RWPE1 (cell line): ENCODE results near the gene EGFLAM.
A peak's percentile ranks its signal among the peaks of the same experiment; 100 is the strongest.

ENCODE experiments used
- CTCF ChIA-PET: fragments of 350-600 bp; sonication (Branson Sonifier 250); formaldehyde crosslinking; extraction: SDS; loops from one replicate; lab custom pipeline; 2021; lab: Yijun Ruan, JAX
- POLR2A ChIA-PET: fragments of 400-600 bp; formaldehyde crosslinking; extraction: SDS; loops from one replicate; lab custom pipeline; 2020; ENCODE audit warnings: antibody characterized with exemption; ENCODE audit not compliant: low non-redundant PET; lab: Yijun Ruan, JAX
- DNase-seq: peaks from one replicate; pipeline ENCODE4 v3.0.0; 2012; ENCODE audit warnings: low spot score
- H3K27ac ChIP-seq: fragments of 450-650 bp; 2 replicates; pipeline ENCODE4 v1.5.1; 2017
- CTCF ChIP-seq: fragments of 450-650 bp; conservative IDR thresholded peaks from 2 replicates; pipeline ENCODE4 v1.5.1; 2017; ENCODE audit warnings: low read depth, mild to moderate bottlenecking

EGFLAM gene

DNA sequence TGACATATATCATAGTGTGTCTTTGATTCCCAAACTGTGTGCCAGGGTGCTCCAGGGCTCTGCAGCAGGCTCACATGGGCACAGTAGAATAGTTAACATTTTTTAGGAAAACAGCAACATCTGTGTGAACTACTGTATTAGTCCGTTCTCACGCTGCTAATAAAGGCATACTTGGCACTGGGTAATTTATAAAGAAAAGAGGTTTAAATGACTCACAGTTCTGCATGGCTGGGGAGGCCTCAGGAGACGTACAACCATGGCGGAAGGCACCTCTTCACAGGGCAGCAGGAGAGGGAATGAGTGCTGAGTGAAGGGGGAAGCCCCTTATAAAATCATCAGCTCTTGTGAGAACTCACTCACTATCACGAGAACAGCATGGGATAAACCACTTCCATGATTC, 82.7 kb downstream of the EGFLAM start:
- POLR2A ChIA-PET = no interaction called here
- DNase-seq = no peak

GRCh38 chr5:38341641-38342040, 83.3 kb downstream of the EGFLAM start:
- TF ChIP-seq CTCF = no peak
- ChIA-PET CTCF (no interaction called here), POLR2A (no interaction called here)
- DNase-seq = no peak
- H3K27ac ChIP-seq = no peak overlapping the region

More for the DNA sequence above, 82.7 kb downstream of the EGFLAM start:
- no peak overlapping the region for H3K27ac ChIP-seq
- TF ChIP-seq CTCF = no peak
- CTCF ChIA-PET = no interaction called here

DNA sequence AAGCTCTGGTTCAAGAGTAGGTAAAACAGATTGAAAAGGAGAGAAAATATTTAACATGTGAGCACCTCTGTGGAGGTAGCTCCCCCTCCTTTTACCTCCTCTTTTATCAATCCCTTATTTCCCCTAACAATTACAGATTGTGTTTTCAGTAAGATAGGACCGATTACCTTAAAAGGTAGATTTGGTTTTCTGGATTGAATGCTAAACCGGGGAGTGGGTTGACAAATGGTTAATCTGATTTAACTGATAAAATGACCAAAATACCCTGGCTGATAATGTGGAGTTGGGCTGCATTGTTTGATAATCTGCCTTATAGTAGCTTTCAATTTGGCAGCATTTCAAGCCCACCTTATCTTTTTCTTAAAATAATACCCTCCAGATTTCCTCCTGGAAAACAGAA, 83.9 kb downstream of the EGFLAM start:
- no peak overlapping the region for H3K27ac ChIP-seq
- no peak for DNase-seq
- CTCF ChIA-PET = no interaction called here
- no peak for TF ChIP-seq CTCF
- POLR2A ChIA-PET = no interaction called here

DNA sequence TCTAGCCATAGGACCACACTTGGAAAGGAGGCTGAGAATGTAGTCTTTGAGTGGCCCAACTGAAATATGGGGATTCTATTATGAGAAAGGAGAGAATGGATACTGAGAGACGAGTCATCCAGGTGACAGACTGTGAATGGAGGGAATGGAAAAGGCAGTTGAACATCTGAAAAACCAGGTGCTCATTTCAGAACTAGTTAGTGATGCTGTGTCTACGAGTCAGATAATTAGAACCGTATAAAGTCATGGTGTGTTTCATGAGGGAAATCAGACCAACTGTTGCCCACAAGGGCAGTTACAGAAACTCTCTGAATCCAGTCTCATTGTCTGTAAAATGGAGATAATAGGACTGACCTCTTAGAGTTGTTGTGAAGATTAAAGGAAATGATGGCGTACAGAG, 86.5 kb downstream of the EGFLAM start:
- DNase-seq = no peak
- ChIA-PET CTCF (no interaction called here), POLR2A (no interaction called here)
- no peak for TF ChIP-seq CTCF
- no peak overlapping the region for H3K27ac ChIP-seq

- H3K27ac ChIP-seq = no peak overlapping the region
- ChIA-PET POLR2A (no interaction called here), CTCF (no interaction called here)
- no peak for TF ChIP-seq CTCF
- DNase-seq = no peak
Observed at GRCh38 chr5:38346593-38346992, 88.2 kb downstream of the EGFLAM start.

GRCh38 chr5:38347040-38347763, 88.8 kb downstream of the EGFLAM start:
- DNase-seq = peak; percentile 74
- ChIA-PET CTCF (interaction anchor here (0.7 kb wide), 1 partner anchor 1083 kb away, joined by 4 read pairs; no protein-coding TSS in a partner anchor), POLR2A (no interaction called here)
- no peak for TF ChIP-seq CTCF
- no peak overlapping the region for H3K27ac ChIP-seq
